ENCODE data around the gene CIAO2B. TPM values are rescaled to one million over a fixed set of nuclear protein-coding genes. Genes with fewer than 3 reads are reported as not detected.

The CIAO2B gene
- total and polyA plus RNA-seq, 11 donors: 103 to 669 (median 129) TPM

GRCh38 chr16:66902648-66903543 is 31.3 kb downstream of the CIAO2B start:
- peak; percentile 40 to 60 (median 54) for ATAC-seq
- peak in 1 of 2 donors; percentile 54 for TF ChIP-seq POLR2A (IDR thresholded peaks at IDR 0.05)
- TF ChIP-seq CTCF (IDR thresholded peaks at IDR 0.05): peak in 4 of 12 donors; percentile 4 to 34 (median 20)
- peaks cover 0 to 97% (median 59%) of the 10 kb centered on the region in 12 donors for H3K4me1 ChIP-seq
- intact Hi-C loops (cut with DNase I): loop anchor here in 6 of 10 donors (1.0 to 2.0 kb wide), 4 partner anchors 20 to 23 kb away; partner anchors contain the start of gene RRAD (in 4 of the 6)
- peak overlapping the region in 4 of 12 donors; percentile 7 to 49 (median 19) for H3K4me3 ChIP-seq
- H3K27me3 ChIP-seq: no peaks in the 10 kb centered on the region
- no peaks in the 10 kb centered on the region for H3K36me3 ChIP-seq
- peak in 4 of 5 donors; percentile 76 to 90 (median 82) for DNase-seq
- 31 to 38% (median 33%) methylated on average over 6 to 14 of the region's 14 CpGs for WGBS, 4 donors
- no peaks in the 10 kb centered on the region for H3K9me3 ChIP-seq
- peak overlapping the region; percentile 72 to 100 (median 96) for H3K27ac ChIP-seq

GRCh38 chr16:66901626-66902025 is 32.6 kb downstream of the CIAO2B start:
- Histone ChIP-seq H3K9me3 (no peaks in the 10 kb centered on the region), H3K4me1 (peaks cover 0 to 86% (median 54%) of the 10 kb centered on the region in 12 donors), H3K4me3 (no peak overlapping the region), H3K36me3 (no peaks in the 10 kb centered on the region), H3K27me3 (no peaks in the 10 kb centered on the region), H3K27ac (peak overlapping the region; percentile 78 to 100 (median 96))
- ATAC-seq (peak in 2 of 4 donors; percentile 1 to 3), DNase-seq (peak in 4 of 5 donors; percentile 57 to 82 (median 74))
- no peak for TF ChIP-seq CTCF (IDR thresholded peaks at IDR 0.05)
- no peak for TF ChIP-seq POLR2A (IDR thresholded peaks at IDR 0.05)
- 39 to 60% (median 58%) methylated on average over 9 to 10 of the region's 10 CpGs for WGBS, 4 donors
- intact Hi-C loops (cut with DNase I): loop anchor here in 2 of 10 donors (2.0 kb wide), 1 partner anchor 23 kb away; the partner anchor contains the start of gene RRAD (in 2 of the 2)

GRCh38 chr16:66900721-66901441 is 33.3 kb downstream of the CIAO2B start:
- no peaks in the 10 kb centered on the region for H3K27me3 ChIP-seq
- peak overlapping the region; percentile 78 to 100 (median 96) for H3K27ac ChIP-seq
- H3K4me3 ChIP-seq: no peak overlapping the region
- no peaks in the 10 kb centered on the region for H3K9me3 ChIP-seq
- intact Hi-C loops (cut with DNase I): loop anchor here in 1 of 10 donors (2.0 kb wide), 1 partner anchor 24 kb away; the partner anchor contains the start of gene RRAD
- H3K36me3 ChIP-seq: no peaks in the 10 kb centered on the region
- TF ChIP-seq CTCF (IDR thresholded peaks at IDR 0.05) (no peak), POLR2A (IDR thresholded peaks at IDR 0.05) (no peak)
- peak in 2 of 5 donors; percentile 16 to 46 for DNase-seq
- WGBS, 4 donors: 26 to 35% (median 31%) methylated on average over 4 to 7 of the region's 7 CpGs
- no peak for ATAC-seq
- H3K4me1 ChIP-seq: peaks cover 0 to 78% (median 46%) of the 10 kb centered on the region in 12 donors
